HCT116 (cell line): ENCODE results near the gene F2RL3. TPM values are rescaled to one million over a fixed set of nuclear protein-coding genes. Genes with fewer than 3 reads are reported as not detected.

Experiments
- ATAC-seq: fragments of 200-7000 bp; cut with Tn5 transposase; 2 replicates; pipeline ENCODE4 v1.9.1; 2020; ENCODE audit warnings: mild to moderate bottlenecking, moderate library complexity
- BruUV-seq: library from RNA; stranded (reverse); fragments of 400-500 nt; replicated peaks from 2 replicates; lab custom pipeline; 2021; lab: Mats Ljungman, UMichigan
- CTCF ChIA-PET: fragments of 300-600 bp; sonication (Branson Sonifier 250); formaldehyde crosslinking; loops from one replicate; lab custom pipeline; 2021; ENCODE audit warnings: antibody characterized with exemption; lab: Charles Lee
- POLR2A ChIA-PET: fragments of 300-600, 350-600 bp; sonication (Branson Sonifier 250); formaldehyde crosslinking; loops from one replicate; lab custom pipeline; 2021; ENCODE audit warnings: antibody characterized with exemption; lab: Charles Lee
- RAD21 ChIA-PET, 2 experiments: fragments of 300-600 bp; sonication (Branson Sonifier 250); formaldehyde crosslinking; loops; one replicate each; lab custom pipeline; 2023; ENCODE audit warnings: low total read pairs in 2 of 2; ENCODE audit not compliant: uncharacterized antibody in 2 of 2, unreplicated experiment in 2 of 2, low non-redundant PET in 1 of 2; lab: Charles Lee
- DNase-seq: peaks from one replicate; pipeline ENCODE4 v3.0.0-alpha.2; 2010; ENCODE audit warnings: low read depth, low spot score
- H2AFZ ChIP-seq: fragments of 200-600 bp; shearing (Covaris generic), sonication (generic); 2 replicates; pipeline ENCODE4 v1.6.1; 2017; ENCODE audit warnings: low read depth, mixed run types, mixed read lengths, antibody characterized with exemption, low read length; ENCODE audit not compliant: poor library complexity, severe bottlenecking
- H3K27ac ChIP-seq: 2 replicates; pipeline ENCODE4 v1.5.1; 2012; ENCODE audit warnings: low read depth, low read length
- H3K27me3 ChIP-seq: fragments of 200-600 bp; sonication (generic); 2 replicates; pipeline ENCODE4 v1.6.1; 2016; ENCODE audit warnings: mixed run types, low read length, mixed read lengths; ENCODE audit not compliant: insufficient read depth
- H3K36me3 ChIP-seq, 2 experiments: fragments of 200-500 bp in 1 of 2; fragments of 200-600 bp in 1 of 2; sonication (Bioruptor generic) in 1 of 2; sonication (generic) in 1 of 2; 2 replicates each; pipeline versions ENCODE4 v1.5.1 to v1.6.1; 2014 to 2016; ENCODE audit warnings: low read length in 2 of 2, inconsistent platforms in 1 of 2, mixed read lengths in 1 of 2, mixed run types in 1 of 2; ENCODE audit not compliant: insufficient read depth in 2 of 2, control insufficient read depth in 1 of 2
- H3K4me1 ChIP-seq, 2 experiments: fragments of 200-600 bp in 1 of 2; sonication (generic) in 1 of 2; 2 replicates each; pipeline versions ENCODE4 v1.5.1 to v1.6.1; 2012 to 2017; ENCODE audit warnings: low read length in 2 of 2, inconsistent platforms in 1 of 2, mild to moderate bottlenecking in 1 of 2, mixed read lengths in 1 of 2, mixed run types in 1 of 2, moderate library complexity in 1 of 2; ENCODE audit not compliant: insufficient read depth in 2 of 2, control insufficient read depth in 1 of 2
- H3K4me2 ChIP-seq: fragments of 200-600 bp; sonication (generic); 2 replicates; pipeline ENCODE4 v1.6.1; 2017; ENCODE audit warnings: mixed run types, low read length, mixed read lengths
- H3K4me3 ChIP-seq, 2 experiments: fragments of 200-600 bp in 1 of 2; sonication (generic) in 1 of 2; replicated peaks in 1 of 2; 2 replicates each; pipeline ENCODE4 v1.5.1; 2011 to 2016; ENCODE audit warnings: low read length in 2 of 2, control low read depth in 1 of 2, low read depth in 1 of 2, mild to moderate bottlenecking in 1 of 2, mixed read lengths in 1 of 2, mixed run types in 1 of 2
- H3K79me2 ChIP-seq: fragments of 200-600 bp; sonication (generic); 2 replicates; pipeline ENCODE4 v1.6.1; 2017; ENCODE audit warnings: mild to moderate bottlenecking, mixed run types, low read length, moderate library complexity, mixed read lengths; ENCODE audit not compliant: insufficient read depth
- H3K9ac ChIP-seq: fragments of 200-600 bp; sonication (generic); 2 replicates; pipeline ENCODE4 v1.6.1; 2016; ENCODE audit warnings: low read length, mixed read lengths
- H3K9me2 ChIP-seq: fragments of 200-600 bp; sonication (generic), shearing (Covaris generic); 2 replicates; pipeline ENCODE4 v1.6.1; 2017; ENCODE audit warnings: mixed run types, mild to moderate bottlenecking, moderate library complexity; ENCODE audit not compliant: insufficient read depth
- H3K9me3 ChIP-seq, 2 experiments: fragments of 200-500 bp in 1 of 2; fragments of 200-600 bp in 1 of 2; sonication (Bioruptor generic) in 1 of 2; sonication (generic) in 1 of 2; 2 replicates each; pipeline ENCODE4 v1.6.1; 2014 to 2017; ENCODE audit warnings: low read length in 2 of 2, mixed read lengths in 2 of 2, inconsistent platforms in 1 of 2, low read depth in 1 of 2, mild to moderate bottlenecking in 1 of 2, mixed run types in 1 of 2, moderate library complexity in 1 of 2; ENCODE audit not compliant: control insufficient read depth in 1 of 2, insufficient read depth in 1 of 2
- H4K20me1 ChIP-seq: fragments of 200-600 bp; sonication (generic), shearing (Covaris generic); 2 replicates; pipeline ENCODE4 v1.6.1; 2017; ENCODE audit warnings: mixed run types, mild to moderate bottlenecking, moderate library complexity; ENCODE audit not compliant: insufficient read depth
- CBX3 ChIP-seq: IDR thresholded peaks from 2 replicates; pipeline ENCODE4 v1.6.1; 2012; ENCODE audit warnings: low read depth
- CTCF ChIP-seq, 3 experiments: fragments of 200-600 bp in 1 of 3; sonication (generic) in 1 of 3; IDR thresholded peaks in 2 of 3; conservative IDR thresholded peaks in 1 of 3; 2 replicates each; pipeline ENCODE4 v1.5.1; 2012 to 2017; ENCODE audit warnings: low read depth in 2 of 3, low read length in 2 of 3, antibody characterized with exemption in 1 of 3, borderline replicate concordance in 1 of 3, control low read depth in 1 of 3, mild to moderate bottlenecking in 1 of 3, mixed read lengths in 1 of 3, mixed run types in 1 of 3, moderate library complexity in 1 of 3; ENCODE audit not compliant: insufficient read depth in 1 of 3
- EGR1 ChIP-seq: IDR thresholded peaks from 2 replicates; pipeline ENCODE4 v1.6.1; 2012; ENCODE audit warnings: low read depth
- EZH2 ChIP-seq: fragments of 200-600 bp; sonication (generic); IDR thresholded peaks from 2 replicates; pipeline ENCODE4 v1.6.1; 2017; ENCODE audit warnings: antibody characterized with exemption, mixed run types
- EZH2phosphoT487 ChIP-seq: fragments of 200-600 bp; IDR thresholded peaks from 2 replicates; pipeline ENCODE4 v1.6.1; 2018; ENCODE audit warnings: antibody characterized with exemption, borderline replicate concordance
- JUND ChIP-seq: IDR thresholded peaks from 2 replicates; pipeline ENCODE4 v1.6.1; 2012
- POLR2AphosphoS5 ChIP-seq: IDR thresholded peaks from 2 replicates; pipeline ENCODE4 v1.6.1; 2011; ENCODE audit warnings: mild to moderate bottlenecking, low read depth, low read length, moderate library complexity
- RAD21 ChIP-seq: IDR thresholded peaks from 2 replicates; pipeline ENCODE4 v1.6.1; 2012; ENCODE audit warnings: low read depth, mild to moderate bottlenecking
- REST ChIP-seq: IDR thresholded peaks from 2 replicates; pipeline ENCODE4 v1.6.1; 2012; ENCODE audit warnings: low read depth
- SRF ChIP-seq: IDR thresholded peaks from 2 replicates; pipeline ENCODE4 v1.6.1; 2012; ENCODE audit warnings: low read depth
- TCF7L2 ChIP-seq: IDR thresholded peaks from 2 replicates; pipeline ENCODE4 v1.7.0; 2011; ENCODE audit warnings: borderline replicate concordance, inconsistent platforms; ENCODE audit not compliant: insufficient read depth, insufficient read length; ENCODE audit errors: extremely low read depth
- ZFX ChIP-seq: fragments of 450-650 bp; IDR thresholded peaks from 2 replicates; pipeline ENCODE4 v1.6.1; 2017
- ZNF274 ChIP-seq: fragments of 200-500 bp; sonication (Bioruptor generic); IDR thresholded peaks from 2 replicates; pipeline ENCODE4 v1.6.1; 2014; ENCODE audit warnings: mild to moderate bottlenecking, low read depth, low read length, inconsistent platforms
- intact Hi-C: fragments of 100-400 bp; cut with micrococcal nuclease; formaldehyde crosslinking; loops from 2 replicates; pipeline ENCODE4 v1.10.0; 2022
- total RNA-seq: library from RNA; stranded (reverse); gene quantifications from one replicate; pipeline ENCODE4 v1.2.1, GENCODE V29; 2021; ENCODE audit not compliant: unreplicated experiment
- TF ChIP-seq, protein P1 (sequence below): IDR thresholded peaks from 2 replicates; pipeline ENCODE4 v1.6.1; 2012

F2RL3 gene
- total RNA-seq, 1 experiment from 2014 or later = 0.10 TPM

DNA sequence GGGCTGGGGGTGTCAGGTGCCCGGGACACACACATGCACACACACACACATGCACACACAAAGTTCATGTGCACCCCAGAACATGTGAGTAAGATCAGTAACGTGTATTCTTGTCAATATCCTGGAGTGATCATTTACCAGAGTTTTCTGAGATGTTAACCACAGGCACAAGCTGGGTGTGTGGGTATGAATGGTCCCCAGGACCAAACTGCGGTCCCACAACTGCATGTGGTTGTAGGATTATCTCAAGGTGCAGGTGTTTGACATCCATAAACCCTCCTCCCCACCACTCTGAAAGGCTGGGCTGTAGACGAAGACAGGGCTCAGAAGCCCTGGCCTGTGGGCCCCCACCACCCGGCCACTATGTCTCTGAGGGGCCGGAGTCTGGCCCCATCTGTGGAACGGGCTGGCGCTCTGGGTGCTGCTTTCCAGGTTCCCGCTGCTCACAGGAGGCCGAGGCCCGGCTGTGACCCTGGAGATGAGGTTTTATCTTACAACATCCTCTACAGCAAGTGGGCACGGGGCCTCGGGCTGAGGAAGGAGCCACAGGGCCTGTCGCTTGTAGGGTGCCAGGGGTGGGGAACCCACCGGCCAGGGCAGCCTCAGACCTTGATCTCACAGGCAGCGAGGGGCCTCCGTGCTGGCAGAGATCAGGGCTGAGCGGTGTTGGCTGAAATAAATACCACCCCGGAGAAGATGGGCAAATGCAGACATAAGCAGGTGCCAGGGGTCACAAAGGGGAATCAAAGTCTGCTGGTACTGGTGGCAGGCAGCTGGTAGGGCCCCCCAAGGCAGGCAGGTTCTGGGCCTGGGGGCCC lies 4.3 kb downstream of the F2RL3 start:
- intact Hi-C loops = no loop called here

More for the DNA sequence above, 4.3 kb downstream of the F2RL3 start:
- CTCF ChIA-PET = no interaction called here
- no peaks in the 10 kb centered on the region for H3K79me2 ChIP-seq
- H3K27ac ChIP-seq = no peak overlapping the region
- no peaks in the 10 kb centered on the region for H4K20me1 ChIP-seq
- no peak for TF ChIP-seq EZH2phosphoT487
- no peak for TF ChIP-seq JUND
- TF ChIP-seq RAD21 = no peak
- TF ChIP-seq ZFX = no peak
- TF ChIP-seq ZNF274 = no peak
- TF ChIP-seq CBX3 = no peak
- no peak for TF ChIP-seq SRF
- no peak for TF ChIP-seq TCF7L2
- TF ChIP-seq CTCF (IDR thresholded peaks at IDR 0.05 in 2 of 3, conservative IDR thresholded peaks at IDR 0.05 in 1 of 3; ENCODE audit: borderline replicate concordance in 1 of 3, insufficient read depth in 1 of 3, low read depth in 2 of 3, low read length in 2 of 3) = no peak
- TF ChIP-seq EGR1 = no peak
- no peak for TF ChIP-seq REST
- TF ChIP-seq, protein P1, sequence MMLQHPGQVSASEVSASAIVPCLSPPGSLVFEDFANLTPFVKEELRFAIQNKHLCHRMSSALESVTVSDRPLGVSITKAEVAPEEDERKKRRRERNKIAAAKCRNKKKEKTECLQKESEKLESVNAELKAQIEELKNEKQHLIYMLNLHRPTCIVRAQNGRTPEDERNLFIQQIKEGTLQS = no peak
- no peak for TF ChIP-seq POLR2AphosphoS5
- no peak for TF ChIP-seq EZH2
- TF ChIP-seq, all 23 proteins: peak for 0
- POLR2A ChIA-PET = no interaction called here
- ATAC-seq = no peak
- RAD21 ChIA-PET = no interaction called here
- H3K9me2 ChIP-seq = no peaks in the 10 kb centered on the region
- H3K4me2 ChIP-seq = no peak overlapping the region
- H3K4me3 ChIP-seq = no peak overlapping the region
- no TSS peak for BruUV-seq
- peaks cover 2 to 4% of the 10 kb centered on the region in 2 experiments; a peak in 2 of 4 replicates for H3K4me1 ChIP-seq
- H3K9ac ChIP-seq = no peak overlapping the region
- no peaks in the 10 kb centered on the region for H3K9me3 ChIP-seq
- DNase-seq = no peak
- no peaks in the 10 kb centered on the region for H3K27me3 ChIP-seq
- no peaks in the 10 kb centered on the region for H3K36me3 ChIP-seq
- H2AFZ ChIP-seq = no peak overlapping the region
